ENCODE measurements around the gene COL27A1. TPM values are rescaled to one million over a fixed set of nuclear protein-coding genes. Genes with fewer than 3 reads are reported as not detected.

Gene COL27A1
- total and polyA plus RNA-seq, 2 donors: 8.1 to 21.5 TPM

DNA sequence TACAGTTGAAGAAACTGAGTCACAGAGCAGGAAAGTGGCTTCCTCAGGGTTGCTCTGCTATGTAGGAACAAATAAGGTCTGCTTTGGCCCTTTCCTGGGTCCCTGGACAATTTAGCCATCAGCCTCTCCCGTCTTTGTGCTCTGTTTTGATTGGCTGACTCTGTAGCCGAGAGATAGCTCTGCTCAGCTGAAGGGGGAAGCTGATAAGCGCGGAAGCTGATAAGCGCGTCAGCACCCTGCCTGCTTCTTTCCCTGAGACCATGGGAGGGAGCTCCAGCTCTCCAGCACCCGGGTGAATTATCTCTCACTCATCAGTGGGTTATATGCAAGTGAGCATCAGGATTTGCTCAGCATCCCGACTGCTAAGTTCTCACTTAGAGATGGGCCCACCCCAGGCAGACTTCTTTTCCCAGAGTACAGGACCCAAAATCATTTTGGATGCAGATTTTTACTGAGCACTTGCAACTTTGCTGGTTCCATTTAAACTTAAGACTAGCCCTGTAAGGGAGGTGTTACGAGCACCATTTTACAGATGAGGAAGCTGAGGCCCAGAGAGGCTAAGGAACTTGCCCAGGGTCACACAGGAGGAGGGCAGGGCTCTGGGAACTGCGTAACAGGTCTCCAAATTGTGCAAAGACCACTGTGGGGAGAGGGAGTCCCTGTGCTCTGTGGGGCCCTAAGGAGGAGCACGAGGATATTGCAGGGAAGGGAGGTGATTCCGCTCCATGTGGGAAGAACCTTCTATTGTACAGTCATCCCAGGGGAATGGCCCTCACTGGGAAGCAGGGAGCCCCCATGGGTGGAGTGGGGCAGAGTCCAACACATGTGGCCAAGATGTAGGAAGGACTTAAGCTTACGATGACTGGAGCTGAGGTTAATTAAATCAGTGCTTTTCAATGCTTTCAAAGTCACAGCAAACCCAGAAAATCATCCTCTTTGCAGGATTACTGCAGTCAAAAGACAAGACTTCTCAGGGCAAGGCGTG lies 83.8 kb downstream of the COL27A1 start:
- no peak overlapping the region for H3K27ac ChIP-seq (ENCODE audit: low read depth)
- H3K4me1 ChIP-seq (ENCODE audit: insufficient read depth): no peaks in the 10 kb centered on the region
- no peak overlapping the region for H3K4me3 ChIP-seq (ENCODE audit: low read depth, low read length)
- 56% methylated on average over 14 of the region's 14 CpGs for WGBS
- no peaks in the 10 kb centered on the region for H3K36me3 ChIP-seq (ENCODE audit: insufficient read depth)
- no peak for DNase-seq (ENCODE audit: extremely low spot score)

DNA sequence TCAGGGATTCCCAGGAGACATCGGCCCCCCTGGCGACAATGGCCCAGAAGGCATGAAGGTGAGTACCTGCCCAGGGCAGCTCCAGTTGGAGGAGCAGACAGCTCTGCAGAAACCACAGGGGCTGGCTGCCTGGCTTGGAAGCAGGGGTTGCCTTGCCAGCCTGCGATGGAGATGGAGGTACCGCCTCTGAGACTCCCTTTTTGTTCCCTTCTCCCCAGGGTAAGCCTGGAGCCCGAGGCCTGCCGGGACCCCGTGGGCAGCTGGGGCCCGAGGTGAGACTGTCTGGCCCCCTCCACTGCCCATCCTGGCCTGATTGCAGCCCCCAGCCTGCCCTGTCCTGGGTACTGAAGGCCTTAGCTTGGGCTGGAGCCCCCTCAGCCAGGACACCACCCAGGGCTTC lies 84.9 kb downstream of the COL27A1 start:
- Histone ChIP-seq H3K27ac (ENCODE audit: low read depth) (no peak overlapping the region), H3K4me1 (ENCODE audit: insufficient read depth) (no peaks in the 10 kb centered on the region), H3K36me3 (ENCODE audit: insufficient read depth) (no peaks in the 10 kb centered on the region), H3K4me3 (ENCODE audit: low read depth, low read length) (no peak overlapping the region)
- 91% methylated on average over 8 of the region's 8 CpGs for WGBS
- no peak for DNase-seq (ENCODE audit: extremely low spot score)

DNA sequence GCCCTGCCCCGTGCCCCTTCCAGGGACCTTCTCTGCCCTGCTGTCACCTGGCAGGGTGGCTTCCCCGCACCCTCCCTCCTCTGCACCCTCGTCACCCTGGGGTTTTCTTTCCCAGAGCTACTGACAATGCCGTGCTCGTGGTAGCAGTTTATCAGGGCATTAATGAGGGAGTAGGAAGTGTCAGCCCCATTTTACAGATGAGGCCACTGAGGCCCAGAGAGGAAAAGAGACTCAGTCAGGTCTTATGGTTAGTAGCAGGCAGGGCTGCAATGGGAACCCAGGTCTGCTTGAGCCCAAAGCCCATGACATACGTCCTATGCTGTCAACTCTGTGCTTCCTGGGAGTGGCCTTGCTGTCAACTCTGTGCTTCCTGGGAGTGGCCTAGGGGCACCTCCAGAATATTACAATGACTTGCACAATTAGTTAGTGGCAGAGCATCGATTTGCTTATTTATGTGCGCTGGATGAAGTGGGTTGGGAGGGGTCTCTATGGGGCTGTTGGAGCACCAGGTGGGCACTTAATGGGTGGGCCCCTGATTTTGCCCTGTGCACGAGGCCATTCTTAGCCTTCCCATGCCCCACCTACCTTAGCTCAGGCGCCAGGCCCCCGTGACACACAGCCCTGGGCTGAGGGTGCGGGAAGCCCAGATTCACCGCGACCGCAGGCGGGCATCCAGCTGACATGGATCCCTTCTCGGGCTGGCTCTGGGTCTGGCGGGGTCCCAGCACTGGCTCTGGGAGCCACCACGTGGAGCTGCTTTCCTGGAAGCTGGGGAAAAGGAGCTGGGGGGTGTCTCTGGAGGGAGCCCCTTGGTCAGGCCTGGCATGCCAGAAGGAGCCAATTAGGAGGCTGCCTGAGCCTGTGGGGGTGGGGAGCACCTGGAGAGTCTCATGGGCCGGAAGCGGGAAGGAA lies 85.6 kb downstream of the COL27A1 start:
- WGBS: 90% methylated on average over 21 of the region's 21 CpGs
- DNase-seq (ENCODE audit: extremely low spot score): no peak
- Histone ChIP-seq H3K36me3 (ENCODE audit: insufficient read depth) (no peaks in the 10 kb centered on the region), H3K4me1 (ENCODE audit: insufficient read depth) (no peaks in the 10 kb centered on the region), H3K4me3 (ENCODE audit: low read depth, low read length) (no peak overlapping the region), H3K27ac (ENCODE audit: low read depth) (no peak overlapping the region)

DNA sequence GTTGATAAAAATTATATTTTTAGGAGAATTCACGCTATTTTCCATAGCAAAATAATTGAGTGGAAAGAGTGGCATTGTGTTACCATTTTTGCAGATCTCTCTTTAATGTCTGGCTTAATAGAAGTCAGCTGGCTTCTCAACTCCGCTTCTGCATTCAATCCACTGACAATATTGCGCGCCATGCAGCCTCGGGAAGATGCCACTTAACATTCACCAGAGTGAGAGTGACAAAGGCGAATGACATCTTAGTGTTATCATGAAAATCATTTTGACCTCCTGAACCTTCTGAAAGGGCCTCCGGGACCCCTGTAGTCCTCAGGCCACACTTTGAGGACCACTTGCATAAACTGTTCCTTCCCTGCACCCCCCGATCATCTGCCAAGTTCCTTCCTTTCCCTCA lies 87.5 kb downstream of the COL27A1 start:
- H3K36me3 ChIP-seq (ENCODE audit: insufficient read depth): no peaks in the 10 kb centered on the region
- no peak overlapping the region for H3K4me3 ChIP-seq (ENCODE audit: low read depth, low read length)
- no peak for DNase-seq (ENCODE audit: extremely low spot score)
- H3K4me1 ChIP-seq (ENCODE audit: insufficient read depth): no peaks in the 10 kb centered on the region
- H3K27ac ChIP-seq (ENCODE audit: low read depth): no peak overlapping the region
- 85% methylated on average over 8 of the region's 8 CpGs for WGBS

DNA sequence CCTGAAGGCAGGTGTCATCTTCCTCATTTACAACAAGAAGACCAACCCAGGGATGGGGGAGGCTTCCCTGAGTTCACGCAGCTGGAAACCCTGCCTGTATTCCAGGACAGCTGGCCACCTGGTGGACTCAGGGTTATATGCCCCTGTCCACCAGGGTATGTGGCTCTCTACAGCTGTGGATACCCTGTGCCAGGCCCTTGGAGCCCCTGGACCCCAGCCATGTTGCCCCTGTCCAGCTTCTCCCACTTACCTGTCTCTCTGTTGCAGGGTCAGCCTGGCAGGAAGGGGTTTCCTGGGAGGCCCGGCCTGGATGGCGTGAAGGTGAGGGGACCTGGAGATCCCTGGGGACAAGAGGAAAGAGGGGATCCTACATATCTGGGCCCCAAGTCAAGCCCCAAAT lies 87.9 kb downstream of the COL27A1 start:
- Histone ChIP-seq H3K4me3 (ENCODE audit: low read depth, low read length) (no peak overlapping the region), H3K36me3 (ENCODE audit: insufficient read depth) (no peaks in the 10 kb centered on the region), H3K4me1 (ENCODE audit: insufficient read depth) (no peaks in the 10 kb centered on the region), H3K27ac (ENCODE audit: low read depth) (no peak overlapping the region)
- 83% methylated on average over 3 of the region's 3 CpGs for WGBS
- no peak for DNase-seq (ENCODE audit: extremely low spot score)

DNA sequence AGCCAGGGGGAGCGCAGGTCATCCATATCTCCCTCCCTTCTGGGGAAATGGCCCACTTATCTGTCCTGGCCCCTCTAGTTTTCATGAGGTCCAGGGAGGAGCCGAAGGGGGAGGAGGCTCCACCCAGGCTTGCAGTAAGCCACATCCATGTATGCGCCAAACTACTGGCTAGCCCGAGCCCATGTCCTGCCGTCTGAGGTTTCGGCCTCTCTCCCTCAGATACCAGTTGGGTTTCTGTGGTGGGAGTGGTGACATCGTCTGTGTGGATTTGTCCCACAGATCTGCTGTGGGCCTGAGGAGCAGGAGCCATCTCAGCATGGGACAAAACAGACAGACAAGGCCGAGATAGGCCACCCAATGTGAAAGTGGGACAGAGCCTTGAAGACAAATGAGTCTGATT lies 89.2 kb downstream of the COL27A1 start:
- no peaks in the 10 kb centered on the region for H3K36me3 ChIP-seq (ENCODE audit: insufficient read depth)
- WGBS: 83% methylated on average over 8 of the region's 8 CpGs
- H3K27ac ChIP-seq (ENCODE audit: low read depth): no peak overlapping the region
- DNase-seq (ENCODE audit: extremely low spot score): no peak
- no peaks in the 10 kb centered on the region for H3K4me1 ChIP-seq (ENCODE audit: insufficient read depth)
- no peak overlapping the region for H3K4me3 ChIP-seq (ENCODE audit: low read depth, low read length)

DNA sequence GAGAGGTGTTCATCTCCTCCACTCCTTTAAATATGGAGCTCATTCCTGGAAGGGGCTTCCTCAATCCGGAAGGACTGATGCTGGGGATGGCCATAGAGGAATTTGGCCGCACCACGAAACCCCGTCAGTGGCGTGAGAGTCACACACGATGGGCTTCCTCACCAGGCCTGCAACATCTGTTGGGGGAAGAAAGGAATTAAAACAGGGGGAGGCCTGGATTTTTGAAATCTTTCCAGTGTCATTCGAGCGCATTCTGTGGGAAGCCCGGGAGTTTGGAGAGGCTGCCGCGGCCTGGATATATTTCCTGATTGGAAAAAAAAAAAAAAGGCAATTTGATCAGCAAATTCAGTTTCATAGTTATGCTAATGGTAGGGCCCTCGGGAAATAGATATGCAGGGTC lies 91.2 kb downstream of the COL27A1 start:
- H3K36me3 ChIP-seq (ENCODE audit: insufficient read depth): no peaks in the 10 kb centered on the region
- no peak overlapping the region for H3K4me3 ChIP-seq (ENCODE audit: low read depth, low read length)
- H3K27ac ChIP-seq (ENCODE audit: low read depth): no peak overlapping the region
- no peak for DNase-seq (ENCODE audit: extremely low spot score)
- H3K4me1 ChIP-seq (ENCODE audit: insufficient read depth): no peaks in the 10 kb centered on the region
- WGBS: 69% methylated on average over 12 of the region's 12 CpGs

DNA sequence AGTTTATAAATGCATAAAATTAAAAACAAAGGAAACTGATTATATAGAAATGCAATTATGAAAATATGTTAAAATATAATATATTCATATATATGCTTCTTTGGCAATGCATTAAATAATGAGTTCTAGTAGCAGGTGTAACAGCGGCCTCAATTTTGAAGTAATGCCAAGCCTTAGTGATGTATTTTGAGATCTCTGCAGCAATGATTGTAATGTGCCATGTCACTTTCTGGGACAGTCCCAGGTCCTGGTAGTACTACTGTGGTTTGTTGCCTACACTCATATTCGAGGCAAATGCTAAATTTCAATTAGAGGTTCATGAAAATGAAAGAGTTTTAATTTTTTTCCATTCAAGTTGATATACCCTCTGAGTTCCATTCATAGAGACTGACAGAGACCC lies 91.7 kb downstream of the COL27A1 start:
- no peaks in the 10 kb centered on the region for H3K36me3 ChIP-seq (ENCODE audit: insufficient read depth)
- H3K27ac ChIP-seq (ENCODE audit: low read depth): no peak overlapping the region
- H3K4me1 ChIP-seq (ENCODE audit: insufficient read depth): no peaks in the 10 kb centered on the region
- WGBS: 91% methylated on average over 2 of the region's 2 CpGs
- DNase-seq (ENCODE audit: extremely low spot score): no peak
- H3K4me3 ChIP-seq (ENCODE audit: low read depth, low read length): no peak overlapping the region

DNA sequence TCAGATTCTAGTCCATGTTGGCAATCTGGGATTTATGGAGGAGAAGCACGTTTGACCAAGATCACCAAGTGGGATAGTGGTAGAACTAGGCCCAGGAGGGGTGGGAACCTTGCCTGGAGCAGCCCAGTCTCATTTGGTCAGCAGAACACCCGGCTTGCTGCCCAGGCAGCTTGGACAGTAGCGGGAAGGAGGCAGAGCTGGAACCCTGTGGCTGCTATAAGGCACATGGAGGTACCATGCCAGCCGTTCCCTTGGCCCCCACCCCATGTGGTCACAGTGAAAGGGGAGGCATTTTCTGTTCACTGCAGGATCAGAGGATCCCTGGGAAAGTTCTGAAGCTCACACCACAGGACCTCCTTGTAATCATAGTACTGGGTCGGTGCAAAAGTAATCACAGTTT lies 92.2 kb downstream of the COL27A1 start:
- whole genome bisulfite sequencing: 87% methylated on average over 5 of the region's 5 CpGs

DNA sequence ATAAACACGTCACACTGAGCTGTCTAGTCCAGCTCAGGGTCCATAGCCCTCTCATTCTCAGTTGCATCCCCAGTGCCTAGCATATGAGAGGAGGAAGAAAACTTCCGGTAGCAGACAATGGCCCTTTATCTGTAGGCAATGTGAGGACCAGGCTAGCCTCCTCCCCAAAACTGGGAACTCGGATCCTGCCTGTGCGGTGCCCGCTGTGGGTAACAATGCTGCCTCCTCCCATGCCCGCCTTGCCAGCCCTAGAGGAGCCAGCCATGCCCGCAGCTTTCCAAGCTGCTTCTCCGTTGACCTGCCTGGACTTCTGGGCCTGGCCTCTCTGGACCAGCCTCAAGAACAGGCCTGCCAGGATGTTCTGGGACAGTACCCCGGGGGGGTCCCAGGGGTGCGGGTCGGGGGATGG lies 93.0 kb downstream of the COL27A1 start:
- no peaks in the 10 kb centered on the region for H3K36me3 ChIP-seq (ENCODE audit: insufficient read depth)
- H3K4me1 ChIP-seq (ENCODE audit: insufficient read depth): no peaks in the 10 kb centered on the region
- H3K27ac ChIP-seq (ENCODE audit: low read depth): no peak overlapping the region
- no peak for DNase-seq (ENCODE audit: extremely low spot score)
- H3K4me3 ChIP-seq (ENCODE audit: low read depth, low read length): no peak overlapping the region
- WGBS: 85% methylated on average over 11 of the region's 11 CpGs

More for the DNA sequence above, 92.2 kb downstream of the COL27A1 start:
- Histone ChIP-seq H3K4me1 (ENCODE audit: insufficient read depth) (no peaks in the 10 kb centered on the region), H3K4me3 (ENCODE audit: low read depth, low read length) (no peak overlapping the region), H3K27ac (ENCODE audit: low read depth) (no peak overlapping the region), H3K36me3 (ENCODE audit: insufficient read depth) (no peaks in the 10 kb centered on the region)
- no peak for DNase-seq (ENCODE audit: extremely low spot score)

DNA sequence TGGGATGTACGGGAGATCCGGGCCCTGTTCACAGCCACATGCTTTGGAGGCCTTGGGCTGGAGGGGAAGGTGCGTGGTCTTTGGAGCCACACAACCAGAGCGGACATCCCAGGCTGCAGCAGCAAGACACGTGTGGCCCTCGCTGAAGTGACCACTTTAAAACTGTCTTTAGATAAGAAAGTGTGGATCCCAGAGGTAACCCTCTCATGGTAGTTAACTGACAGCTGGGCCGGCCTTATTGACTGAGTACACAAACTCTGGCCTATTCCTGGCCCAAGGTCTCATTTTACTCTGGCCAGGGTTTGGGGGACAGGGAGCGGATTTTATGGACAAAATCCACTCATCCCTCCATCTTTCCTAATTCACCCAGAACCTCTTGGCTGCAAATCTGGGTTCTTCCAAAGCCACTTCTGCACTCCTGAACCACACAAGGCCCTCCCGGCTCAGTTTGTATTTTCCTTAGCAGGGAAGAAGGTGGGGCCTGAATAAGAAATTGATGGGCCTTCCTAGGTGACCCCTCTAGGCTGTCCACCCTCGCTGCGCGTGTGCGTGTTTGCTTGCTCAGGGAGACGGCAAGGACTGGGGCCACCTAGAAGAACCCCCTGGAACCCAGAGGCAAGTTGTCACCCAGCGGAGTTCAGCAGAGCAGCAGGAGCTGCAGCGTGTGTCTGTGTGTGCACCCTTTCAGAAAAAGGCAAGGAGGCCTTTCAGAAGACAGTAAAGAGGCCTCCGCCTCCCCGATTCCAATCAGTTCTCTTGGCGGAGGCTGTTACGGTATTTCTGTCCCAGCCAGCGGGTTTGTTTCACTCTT lies 94.3 kb downstream of the COL27A1 start:
- no peaks in the 10 kb centered on the region for H3K36me3 ChIP-seq (ENCODE audit: insufficient read depth)
- no peak overlapping the region for H3K4me3 ChIP-seq (ENCODE audit: low read depth, low read length)
- 63% methylated on average over 21 of the region's 21 CpGs for WGBS
- DNase-seq (ENCODE audit: extremely low spot score): no peak
- H3K4me1 ChIP-seq (ENCODE audit: insufficient read depth): no peaks in the 10 kb centered on the region
- no peak overlapping the region for H3K27ac ChIP-seq (ENCODE audit: low read depth)

DNA sequence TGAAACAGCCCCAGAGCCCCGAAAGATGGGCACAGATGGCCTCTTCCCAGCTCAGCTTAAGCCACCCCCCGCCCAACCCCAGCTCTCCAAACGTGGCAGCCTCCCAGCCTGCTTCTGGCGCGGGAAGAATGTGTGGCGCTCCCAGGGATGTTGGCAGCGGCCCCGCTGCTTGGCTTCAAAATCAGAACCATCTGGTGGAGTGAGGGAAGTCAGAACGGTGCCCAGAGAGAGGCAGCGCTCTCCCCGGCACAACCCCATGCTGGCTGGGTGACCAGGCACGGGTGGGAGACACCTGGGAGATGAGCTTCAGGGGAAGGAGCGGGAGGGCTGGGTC lies 94.9 kb downstream of the COL27A1 start:
- no peak overlapping the region for H3K27ac ChIP-seq (ENCODE audit: low read depth)
- no peak overlapping the region for H3K4me3 ChIP-seq (ENCODE audit: low read depth, low read length)
- no peak for DNase-seq (ENCODE audit: extremely low spot score)
- no peaks in the 10 kb centered on the region for H3K4me1 ChIP-seq (ENCODE audit: insufficient read depth)
- H3K36me3 ChIP-seq (ENCODE audit: insufficient read depth): no peaks in the 10 kb centered on the region
- WGBS: 25% methylated on average over 13 of the region's 13 CpGs

DNA sequence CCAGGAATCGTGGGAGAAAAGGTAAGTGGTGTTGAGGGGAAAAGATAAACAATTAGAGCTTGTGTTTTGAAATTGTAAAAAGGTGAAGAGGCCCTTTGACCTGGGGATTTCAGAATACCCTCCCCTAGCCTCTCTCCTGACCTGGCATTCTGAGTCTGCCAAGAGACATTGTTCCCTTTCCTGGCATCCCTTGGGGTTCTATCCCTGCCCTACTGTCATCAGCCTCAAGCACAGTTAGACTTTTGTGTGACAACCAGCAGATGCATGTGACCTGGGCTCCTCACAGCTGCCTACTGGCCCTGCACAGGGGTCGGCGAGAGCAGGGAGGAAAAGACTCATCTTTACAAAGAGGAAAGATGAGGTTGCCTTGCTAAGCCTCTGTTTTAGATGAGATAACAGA lies 95.3 kb downstream of the COL27A1 start:
- no peak overlapping the region for H3K27ac ChIP-seq (ENCODE audit: low read depth)

More for the DNA sequence above, 95.3 kb downstream of the COL27A1 start:
- WGBS: 69% methylated on average over 3 of the region's 3 CpGs
- H3K36me3 ChIP-seq (ENCODE audit: insufficient read depth): no peaks in the 10 kb centered on the region
- no peak overlapping the region for H3K4me3 ChIP-seq (ENCODE audit: low read depth, low read length)
- no peaks in the 10 kb centered on the region for H3K4me1 ChIP-seq (ENCODE audit: insufficient read depth)
- DNase-seq (ENCODE audit: extremely low spot score): no peak
